ENCODE results near the gene PCK2.

GRCh38 chr14:24086193-24086955, 7.7 kb upstream of the PCK2 start:
- TF ChIP-seq CTCF (IDR thresholded peaks at IDR 0.05; ENCODE audit: low read length) (no peak), EZH2phosphoT487 (IDR thresholded peaks at IDR 0.05; ENCODE audit: low read length) (no peak), EZH2 (optimal IDR thresholded peaks at IDR 0.05; ENCODE audit: low read depth, low read length) (no peak)
